ENCODE data around the gene IFI27L2.
A peak's percentile ranks its signal among the peaks of the same experiment; 100 is the strongest.

Gene IFI27L2, protein sequence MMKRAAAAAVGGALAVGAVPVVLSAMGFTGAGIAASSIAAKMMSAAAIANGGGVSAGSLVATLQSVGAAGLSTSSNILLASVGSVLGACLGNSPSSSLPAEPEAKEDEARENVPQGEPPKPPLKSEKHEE

GRCh38 chr14:94129111-94129757 is at the start of gene IFI27L2:
TSS of gene IFI27L2 (minus strand) at chr14:94129604. CDS start at chr14:94129564, 40 bp downstream.
- no peak for TF ChIP-seq JUND (IDR thresholded peaks at IDR 0.05; ENCODE audit: low read depth)
- peak; percentile 91 to 92 for DNase-seq (ENCODE audit: low read depth in 1 of 2, low spot score in 1 of 2)
- in situ Hi-C loops (cut with HindIII; ENCODE audit: low pct_unique_long_range_greater_than_20kb, low sequenced_read_pairs) = no loop called here

GRCh38 chr14:94177806-94178205 is 48.4 kb upstream of the IFI27L2 start:
- no peak for DNase-seq (ENCODE audit: low read depth in 1 of 2, low spot score in 1 of 2)
- no peak for TF ChIP-seq JUND (IDR thresholded peaks at IDR 0.05; ENCODE audit: low read depth)
- in situ Hi-C loops (cut with HindIII; ENCODE audit: low pct_unique_long_range_greater_than_20kb, low sequenced_read_pairs) = no loop called here

GRCh38 chr14:94176808-94177207 is 47.4 kb upstream of the IFI27L2 start:
- TF ChIP-seq JUND (IDR thresholded peaks at IDR 0.05; ENCODE audit: low read depth) = no peak
- in situ Hi-C loops (cut with HindIII; ENCODE audit: low pct_unique_long_range_greater_than_20kb, low sequenced_read_pairs) = no loop called here
- DNase-seq (ENCODE audit: low read depth in 1 of 2, low spot score in 1 of 2) = no peak

DNA sequence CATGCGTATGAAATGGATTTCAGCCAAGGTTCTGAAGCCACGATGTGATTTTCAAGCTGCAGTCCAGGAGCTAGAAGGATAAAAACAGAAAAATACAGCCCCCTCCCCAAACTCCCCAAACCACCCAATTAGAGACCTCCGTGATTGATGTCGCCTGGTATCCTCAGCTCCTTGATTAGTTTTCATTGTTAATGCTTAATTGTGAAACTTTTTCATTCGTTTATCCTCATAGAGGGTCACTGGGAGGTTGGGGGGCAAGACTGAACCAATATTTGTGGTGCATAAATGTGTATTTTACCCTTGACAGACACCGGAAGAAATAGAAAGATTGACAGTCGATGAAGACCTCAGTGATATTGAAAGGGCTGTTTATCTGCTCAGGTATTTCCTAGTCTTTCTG is 46.3 kb upstream of the IFI27L2 start:
- in situ Hi-C loops (cut with HindIII; ENCODE audit: low pct_unique_long_range_greater_than_20kb, low sequenced_read_pairs) = no loop called here
- TF ChIP-seq JUND (IDR thresholded peaks at IDR 0.05; ENCODE audit: low read depth) = no peak
- no peak for DNase-seq (ENCODE audit: low read depth in 1 of 2, low spot score in 1 of 2)

DNA sequence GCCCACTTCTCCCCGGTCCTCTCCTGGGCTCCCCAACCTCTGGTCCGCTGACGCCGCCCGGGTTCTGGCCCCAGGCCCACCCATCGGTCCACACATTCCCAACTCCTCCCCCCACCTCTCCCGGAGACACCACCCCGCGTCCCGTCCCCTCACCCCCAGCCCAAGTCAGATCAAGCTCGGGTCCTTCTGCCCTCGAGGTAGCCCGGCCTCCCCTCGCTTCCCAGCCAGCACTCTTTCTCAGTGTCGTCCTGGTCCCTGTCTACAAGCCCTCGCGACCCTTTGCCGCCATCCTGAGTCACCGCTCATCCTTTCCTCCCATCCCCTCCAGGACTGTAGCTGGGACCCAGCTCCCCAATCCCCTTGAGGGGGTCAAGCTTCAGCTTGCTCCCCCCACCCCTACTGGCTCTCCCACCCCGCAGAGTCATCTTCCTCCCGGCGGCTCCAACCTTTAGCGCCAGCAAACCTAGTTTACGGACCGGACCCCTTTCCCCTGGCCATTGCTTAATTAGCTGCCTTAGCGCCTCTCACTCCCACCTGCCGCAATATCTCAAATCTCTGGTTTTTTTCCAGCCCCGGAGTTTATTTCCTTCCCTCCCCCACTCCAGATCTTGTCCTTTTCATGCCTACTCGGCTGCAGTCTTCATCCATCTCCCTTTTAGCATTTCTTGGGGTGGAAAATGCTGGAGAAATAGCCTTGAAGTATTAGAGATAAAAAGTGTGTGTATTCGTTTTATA is 45.8 kb upstream of the IFI27L2 start:
- DNase-seq (ENCODE audit: low read depth in 1 of 2, low spot score in 1 of 2) = peak in 1 of 2 experiments; percentile 31
- TF ChIP-seq JUND (IDR thresholded peaks at IDR 0.05; ENCODE audit: low read depth) = no peak
- in situ Hi-C loops (cut with HindIII; ENCODE audit: low pct_unique_long_range_greater_than_20kb, low sequenced_read_pairs) = no loop called here

- in situ Hi-C loops (cut with HindIII; ENCODE audit: low pct_unique_long_range_greater_than_20kb, low sequenced_read_pairs) = no loop called here
- TF ChIP-seq JUND (IDR thresholded peaks at IDR 0.05; ENCODE audit: low read depth) = no peak
- DNase-seq (ENCODE audit: low read depth in 1 of 2, low spot score in 1 of 2) = no peak
Observed at GRCh38 chr14:94174604-94175010, 45.2 kb upstream of the IFI27L2 start.

DNA sequence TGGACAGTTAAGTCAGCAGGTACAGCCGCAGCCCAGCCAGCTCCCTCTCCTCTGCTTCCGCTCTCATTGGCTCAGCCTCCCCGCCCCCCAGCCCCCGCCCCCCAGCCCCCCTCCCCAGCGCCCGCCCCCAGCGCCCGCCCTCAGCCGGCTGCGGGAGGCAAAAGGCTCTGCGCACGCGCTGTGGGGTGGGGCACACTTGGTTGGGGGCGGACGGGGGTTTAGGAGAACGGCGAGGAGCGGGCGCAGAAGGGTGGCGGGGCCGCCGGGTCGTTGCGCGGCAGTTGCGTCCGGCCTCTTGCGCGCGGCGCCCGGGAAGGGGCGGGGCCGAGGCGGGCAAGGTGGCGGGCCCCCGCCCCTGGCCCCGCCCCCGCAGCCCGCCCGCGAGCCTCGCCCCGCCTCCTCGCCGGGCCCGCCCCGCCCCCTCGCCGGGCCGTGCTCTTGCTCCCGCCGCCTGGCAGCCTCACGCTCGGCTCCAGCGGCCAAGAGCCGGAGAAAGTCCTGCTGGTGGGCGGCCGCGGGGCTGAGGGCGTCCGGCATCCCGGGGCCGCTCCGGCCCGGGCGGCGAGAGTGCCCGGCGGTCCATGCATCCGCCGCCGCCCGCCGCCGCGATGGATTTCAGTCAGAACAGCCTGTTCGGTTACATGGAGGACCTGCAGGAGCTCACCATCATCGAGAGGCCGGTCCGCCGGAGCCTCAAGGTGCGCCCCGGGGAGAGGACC is 44.6 kb upstream of the IFI27L2 start, which contains the start of gene PPP4R4:
PPP4R4 (plus strand) TSS at position 438 of the 719 bp plus-strand sequence; CDS start at position 582, 144 bp downstream.
- in situ Hi-C loops (cut with HindIII; ENCODE audit: low pct_unique_long_range_greater_than_20kb, low sequenced_read_pairs) = no loop called here
- TF ChIP-seq JUND (IDR thresholded peaks at IDR 0.05; ENCODE audit: low read depth) = no peak
- DNase-seq (ENCODE audit: low read depth in 1 of 2, low spot score in 1 of 2) = peak; percentile 93 to 98

DNA sequence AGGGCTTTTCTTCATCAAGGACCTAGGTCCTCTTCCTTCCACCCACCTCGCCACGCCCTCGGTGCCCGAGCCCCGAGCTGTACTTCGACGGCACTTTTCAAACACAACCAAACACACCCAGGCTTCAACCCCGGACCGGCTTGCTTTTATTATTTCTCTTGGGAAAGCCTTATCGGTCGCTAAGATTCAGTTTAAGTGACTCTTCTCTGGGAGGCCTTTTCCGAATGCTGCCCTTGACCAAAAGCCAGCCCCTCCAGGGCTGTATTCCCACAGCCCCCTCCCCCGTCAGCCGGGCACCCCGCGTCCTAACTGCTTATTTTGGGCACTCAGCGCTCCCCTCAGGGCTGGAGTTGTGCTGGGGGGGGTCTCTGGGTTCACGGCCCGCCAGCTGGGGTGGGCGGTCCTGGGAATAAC is 44.1 kb upstream of the IFI27L2 start:
- TF ChIP-seq JUND (IDR thresholded peaks at IDR 0.05; ENCODE audit: low read depth) = no peak
- DNase-seq (ENCODE audit: low read depth in 1 of 2, low spot score in 1 of 2) = peak in 1 of 2 experiments; percentile 35
- in situ Hi-C loops (cut with HindIII; ENCODE audit: low pct_unique_long_range_greater_than_20kb, low sequenced_read_pairs) = no loop called here

DNA sequence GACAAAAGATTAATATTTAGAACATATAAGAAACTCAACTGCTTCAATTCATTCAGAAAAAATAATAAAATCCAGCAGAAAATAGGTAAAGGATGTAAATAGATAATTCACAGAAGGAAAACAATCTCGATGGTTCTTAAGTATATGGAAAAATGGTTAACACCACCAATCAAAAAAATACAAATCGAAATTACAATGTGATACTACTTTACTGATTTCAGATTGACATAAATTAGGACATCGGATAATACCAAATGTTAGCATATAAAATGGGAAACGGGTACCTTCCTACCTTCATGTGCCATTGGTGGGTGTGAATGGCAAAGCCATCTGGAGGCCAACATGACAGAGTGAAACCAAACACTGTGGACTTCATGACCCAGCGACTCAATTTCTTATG is 43.1 kb upstream of the IFI27L2 start:
- in situ Hi-C loops (cut with HindIII; ENCODE audit: low pct_unique_long_range_greater_than_20kb, low sequenced_read_pairs) = no loop called here
- no peak for TF ChIP-seq JUND (IDR thresholded peaks at IDR 0.05; ENCODE audit: low read depth)
- DNase-seq (ENCODE audit: low read depth in 1 of 2, low spot score in 1 of 2) = no peak

- in situ Hi-C loops (cut with HindIII; ENCODE audit: low pct_unique_long_range_greater_than_20kb, low sequenced_read_pairs) = no loop called here
- DNase-seq (ENCODE audit: low read depth in 1 of 2, low spot score in 1 of 2) = no peak
- no peak for TF ChIP-seq JUND (IDR thresholded peaks at IDR 0.05; ENCODE audit: low read depth)
Observed at GRCh38 chr14:94171208-94171607, 41.8 kb upstream of the IFI27L2 start.

GRCh38 chr14:94170136-94170535 is 40.7 kb upstream of the IFI27L2 start:
- no peak for TF ChIP-seq JUND (IDR thresholded peaks at IDR 0.05; ENCODE audit: low read depth)
- DNase-seq (ENCODE audit: low read depth in 1 of 2, low spot score in 1 of 2) = no peak
- in situ Hi-C loops (cut with HindIII; ENCODE audit: low pct_unique_long_range_greater_than_20kb, low sequenced_read_pairs) = no loop called here

GRCh38 chr14:94165744-94166143 is 36.3 kb upstream of the IFI27L2 start:
- in situ Hi-C loops (cut with HindIII; ENCODE audit: low pct_unique_long_range_greater_than_20kb, low sequenced_read_pairs) = no loop called here
- no peak for TF ChIP-seq JUND (IDR thresholded peaks at IDR 0.05; ENCODE audit: low read depth)
- DNase-seq (ENCODE audit: low read depth in 1 of 2, low spot score in 1 of 2) = no peak
